K562 (cell line): ENCODE results near the gene MCCC1. TPM values are rescaled to one million over a fixed set of nuclear protein-coding genes. Genes with fewer than 3 reads are reported as not detected.
A peak's percentile ranks its signal among the peaks of the same experiment; 100 is the strongest.

Experiments
- ATAC-seq: fragments of 200-7000 bp; cut with Tn5 transposase; 3 replicates; pipeline ENCODE4 v1.9.1; 2020; ENCODE audit warnings: moderate library complexity
- BruUV-seq: library from RNA; stranded (reverse); fragments of 400-500 nt; replicated peaks from 2 replicates; lab custom pipeline; 2021; lab: Mats Ljungman, UMichigan
- CTCF ChIA-PET: fragments of 300-600 bp; formaldehyde crosslinking; extraction: SDS; loops from one replicate; lab custom pipeline; 2021; ENCODE audit warnings: low intra/inter-chr PET ratio; lab: Yijun Ruan, JAX
- POLR2A ChIA-PET: fragments of 300-600, 350-650 bp; sonication (Branson Sonifier 250); formaldehyde crosslinking; extraction: SDS; loops from one replicate; lab custom pipeline; 2021; ENCODE audit warnings: antibody characterized with exemption, inconsistent platforms; lab: Yijun Ruan, JAX
- DNase-seq, 4 experiments: peaks; one replicate each; pipeline versions ENCODE4 v3.0.0 to v3.0.0-alpha.2; 2011 to 2018; ENCODE audit warnings: low spot score in 3 of 4, mixed read lengths in 3 of 4; ENCODE audit errors: extremely low read depth in 1 of 4
- FAIRE-seq: peaks from 2 replicates; lab custom pipeline; 2011; peaks lifted over from hg19 to GRCh38; lab: Jason Lieb, UNC
- H2AFZ ChIP-seq: 2 replicates; pipeline ENCODE4 v1.6.0; 2011; ENCODE audit warnings: low read depth, low read length, control low read depth, inconsistent platforms
- H3K27ac ChIP-seq: fragments of 200-600 bp; 3 replicates; pipeline ENCODE4 v1.8.0; 2011; ENCODE audit warnings: low read depth, mild to moderate bottlenecking, control low read depth, inconsistent platforms, low read length, moderate library complexity, mixed read lengths; ENCODE audit errors: extremely low read depth
- H3K27me3 ChIP-seq, 2 experiments: fragments of 300-600 bp in 1 of 2; 2 replicates in 1 of 2; 3 replicates in 1 of 2; pipeline versions ENCODE4 v1.6.0 to v1.8.0; 2011; ENCODE audit warnings: inconsistent platforms in 2 of 2, low read length in 2 of 2, mild to moderate bottlenecking in 1 of 2, mixed read lengths in 1 of 2, moderate library complexity in 1 of 2; ENCODE audit not compliant: control insufficient read depth in 2 of 2, insufficient read depth in 2 of 2
- H3K36me3 ChIP-seq: fragments of 300-600 bp; 3 replicates; pipeline ENCODE4 v1.8.0; 2011; ENCODE audit warnings: mild to moderate bottlenecking, low read length, inconsistent platforms; ENCODE audit not compliant: control insufficient read depth, insufficient read depth
- H3K4me1 ChIP-seq, 2 experiments: fragments of 200-600 bp in 1 of 2; replicated peaks in 1 of 2; 2 replicates in 1 of 2; 3 replicates in 1 of 2; pipeline versions ENCODE4 v1.5.1 to v1.8.0; 2011; ENCODE audit warnings: inconsistent platforms in 2 of 2, low read length in 2 of 2, mild to moderate bottlenecking in 1 of 2, mixed read lengths in 1 of 2, moderate library complexity in 1 of 2; ENCODE audit not compliant: control insufficient read depth in 2 of 2, insufficient read depth in 2 of 2
- H3K4me2 ChIP-seq: 2 replicates; pipeline ENCODE4 v1.6.1; 2011; ENCODE audit warnings: low read length, control low read depth, inconsistent platforms, mixed read lengths; ENCODE audit not compliant: insufficient read depth
- H3K4me3 ChIP-seq: fragments of 200-600 bp; sonication (generic), shearing (Covaris generic); 2 replicates; pipeline ENCODE4 v1.5.1; 2016; ENCODE audit warnings: control low read depth, inconsistent platforms
- H3K79me2 ChIP-seq: fragments of 200-600 bp; 3 replicates; pipeline ENCODE4 v1.8.0; 2011; ENCODE audit warnings: low read length, inconsistent platforms; ENCODE audit not compliant: control insufficient read depth, insufficient read depth
- H3K9ac ChIP-seq, 2 experiments: 2 replicates each; pipeline versions ENCODE4 v1.6.0 to v1.6.1; 2011; ENCODE audit warnings: low read depth in 2 of 2, low read length in 2 of 2, control low read depth in 1 of 2, inconsistent platforms in 1 of 2, mild to moderate bottlenecking in 1 of 2, mixed read lengths in 1 of 2; ENCODE audit not compliant: insufficient read depth in 1 of 2
- H3K9me1 ChIP-seq: one replicate; pipeline ENCODE4 v1.6.0; 2011; ENCODE audit warnings: inconsistent platforms, mild to moderate bottlenecking, low read length, moderate library complexity; ENCODE audit not compliant: control insufficient read depth, insufficient read depth
- H3K9me3 ChIP-seq: replicated peaks from 2 replicates; pipeline ENCODE4 v1.5.1; 2011; ENCODE audit warnings: low read depth, low read length, inconsistent platforms; ENCODE audit not compliant: control insufficient read depth, insufficient read depth
- H4K20me1 ChIP-seq: replicated peaks from 2 replicates; pipeline ENCODE4 v1.6.1; 2011; ENCODE audit warnings: low read length, inconsistent platforms, mixed read lengths; ENCODE audit not compliant: control insufficient read depth, insufficient read depth
- ATF1 ChIP-seq, 2 experiments: fragments of 450-650 bp in 1 of 2; IDR thresholded peaks; 2 replicates each; pipeline ENCODE4 v1.6.1; 2016; ENCODE audit warnings: missing compliant biosample characterization in 1 of 2, missing genetic modification characterization in 1 of 2
- CBX3 ChIP-seq, 2 experiments: IDR thresholded peaks; 1 replicate in 1 of 2; 2 replicates in 1 of 2; pipeline ENCODE4 v1.6.1; 2012; ENCODE audit warnings: inconsistent platforms in 2 of 2, low read length in 2 of 2, borderline replicate concordance in 1 of 2, control low read depth in 1 of 2
- ESRRA ChIP-seq: fragments of 450-650 bp; IDR thresholded peaks from 2 replicates; pipeline ENCODE4 v1.6.1; 2014; ENCODE audit warnings: low read depth, mild to moderate bottlenecking, moderate library complexity, borderline replicate concordance
- MYC ChIP-seq, 2 experiments: fragments of 250-450 bp in 1 of 2; sonication (Bioruptor Pico) in 1 of 2; IDR thresholded peaks; 2 replicates each; pipeline versions ENCODE4 v1.5.1 to v1.6.1; 2012 to 2021; ENCODE audit warnings: low read depth in 2 of 2, borderline replicate concordance in 1 of 2, improper control_type of control experiment in 1 of 2, low read length in 1 of 2, mild to moderate bottlenecking in 1 of 2, moderate library complexity in 1 of 2
- TEAD1 ChIP-seq, 2 experiments: fragments of 450-650 bp in 1 of 2; sonication (generic) in 1 of 2; formaldehyde crosslinking; IDR thresholded peaks; 2 replicates each; pipeline versions ENCODE4 v1.4.0 to v1.8.0; 2020 to 2022; ENCODE audit warnings: mild to moderate bottlenecking in 2 of 2, missing genetic modification reagents in 1 of 2
- TRIM24 ChIP-seq, 2 experiments: fragments of 450-650 bp; IDR thresholded peaks; 2 replicates each; pipeline ENCODE4 v1.6.1; 2016
- TRIM28 ChIP-seq: fragments of 450-650 bp; IDR thresholded peaks from 2 replicates; pipeline ENCODE4 v1.6.1; 2017
- ZNF232 ChIP-seq: sonication (generic); formaldehyde crosslinking; IDR thresholded peaks from 2 replicates; pipeline ENCODE4 v1.8.0; 2022; ENCODE audit warnings: mild to moderate bottlenecking, missing genetic modification reagents
- WGBS: fragments of 100-300 bp; shearing (Covaris generic); methylation state at CpG from one replicate; pipeline ENCODE4 v1.1.6; 2016; ENCODE audit warnings: low coverage, mixed read lengths; ENCODE audit not compliant: insufficient coverage; ENCODE audit errors: missing lambda C conversion rate; 5-methylcytosine and 5-hydroxymethylcytosine counted together
- in situ Hi-C: fragments of 300-500 bp; cut with MboI; formaldehyde crosslinking; loops from 4 replicates; pipeline ENCODE4 v1.15.0; 2018; ENCODE audit warnings: inconsistent platforms, mixed read lengths
- intact Hi-C: fragments of 100-400 bp; cut with micrococcal nuclease; formaldehyde crosslinking; loops from 2 replicates; pipeline ENCODE4 v1.14.2; 2022
- polyA plus RNA-seq, 8 experiments: library from polyadenylated mRNA; depleted of rRNA in 4 of 8; stranded (reverse) in 5 of 8; unstranded in 3 of 8; fragments of >200 nt; fragmentation: Nextera tagmentation in 2 of 8; fragmentation: Illumina TruSeq in 1 of 8; extraction: Ambion mirVana in 2 of 8; extraction: Trizol in 1 of 8; gene quantifications; 2 replicates each; pipeline versions ENCODE4 v1.2.1 to v1.2.3, GENCODE V29; 2011 to 2014; ENCODE audit warnings: inconsistent platforms in 1 of 8, missing spikeins in 1 of 8
- total RNA-seq, 7 experiments: library from RNA; depleted of rRNA in 6 of 7; stranded (reverse); fragments of >200 nt in 6 of 7; fragmentation: Illumina TruSeq in 2 of 7; extraction: Trizol in 2 of 7; gene quantifications; 2 replicates each; pipeline versions ENCODE4 v1.2.1 to v1.2.3, GENCODE V29; 2011 to 2021; ENCODE audit warnings: low replicate concordance in 1 of 7

Gene MCCC1
- total and polyA plus RNA-seq, 9 of the 15 experiments (the other 6 are each of a cell fraction or from before 2014, with no cell fraction given): 13.7 to 26.9 (median 23.0) TPM

DNA sequence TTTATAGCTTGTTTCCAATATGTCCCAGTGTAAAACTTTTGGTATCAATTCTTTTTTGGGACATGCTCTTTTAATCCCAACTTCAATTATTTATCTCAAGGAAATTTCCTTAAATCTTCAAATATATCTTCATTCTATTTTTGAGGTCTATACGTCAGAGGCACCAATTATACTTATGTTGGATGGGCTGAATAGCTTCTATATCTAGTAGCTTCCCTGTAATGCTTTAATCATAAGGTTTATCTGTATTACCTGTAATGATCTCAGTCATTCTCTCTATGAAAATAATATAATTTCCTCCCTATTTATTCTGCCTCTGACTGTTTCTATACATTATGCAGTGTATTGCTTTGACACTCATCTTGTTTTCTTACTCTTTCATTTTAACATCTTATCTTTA is 29.9 kb upstream of the MCCC1 start:
- intact Hi-C loops: loop anchor here (10.0 kb wide), 1 partner anchor 636 kb away; no protein-coding TSS in a partner anchor
- ChIA-PET POLR2A (interaction anchor here (1.0 to 1.5 kb wide), 2 partner anchors 256 to 319 kb away, joined by 3 to 6 read pairs; no protein-coding TSS in a partner anchor), CTCF (no interaction called here)
- H3K9ac ChIP-seq: no peak overlapping the region
- no peak overlapping the region for H3K27ac ChIP-seq
- no peak for FAIRE-seq
- no TSS peak for BruUV-seq
- peaks cover 9 to 13% of the 10 kb centered on the region in 2 experiments for H3K27me3 ChIP-seq
- no peaks in the 10 kb centered on the region for H4K20me1 ChIP-seq
- no peak for ATAC-seq
- H3K4me1 ChIP-seq: no peaks in the 10 kb centered on the region
- no peak for DNase-seq
- H2AFZ ChIP-seq: no peak overlapping the region
- H3K9me1 ChIP-seq: no peaks in the 10 kb centered on the region
- no peaks in the 10 kb centered on the region for H3K36me3 ChIP-seq
- WGBS: 10% methylated on average over 1 of the region's 1 CpG
- no peak overlapping the region for H3K4me2 ChIP-seq
- H3K4me3 ChIP-seq: no peak overlapping the region
- in situ Hi-C loops: loop anchor here (25.0 kb wide), 1 partner anchor 633 kb away; no protein-coding TSS in a partner anchor
- no peaks in the 10 kb centered on the region for H3K79me2 ChIP-seq
- TF ChIP-seq TEAD1 (CRISPR knock-in tag; IDR thresholded peaks at IDR 0.05) (no peak), TRIM28 (0 out of 2 replicates have a peak, but pooled peaks have one; percentile 56), ESRRA (no peak), ATF1 (CRISPR knock-in tag; IDR thresholded peaks at IDR 0.05) (no peak), ATF1 (tag; IDR thresholded peaks at IDR 0.05) (peak; percentile 39), CBX3 (IDR thresholded peaks at IDR 0.05; ENCODE audit: borderline replicate concordance in 1 of 2, low read length in 2 of 2) (0 out of 3 replicates have a peak, but pooled peaks of 1 of the 2 experiments have one; percentile 20), ZNF232 (CRISPR knock-in tag) (no peak), MYC (IDR thresholded peaks at IDR 0.05; ENCODE audit: low read depth, low read length) (no peak), MYC (CRISPR knock-in tag; IDR thresholded peaks at IDR 0.05; ENCODE audit: borderline replicate concordance, low read depth) (no peak), TRIM24 (IDR thresholded peaks at IDR 0.05) (peak in 1 of 2 experiments; percentile 42; a peak in 1 of 4 replicates)
- H3K9me3 ChIP-seq: peaks cover 2% of the 10 kb centered on the region; the same call in 1 of the 2 replicates
